ENCODE measurements around the gene C12orf43.

DNA sequence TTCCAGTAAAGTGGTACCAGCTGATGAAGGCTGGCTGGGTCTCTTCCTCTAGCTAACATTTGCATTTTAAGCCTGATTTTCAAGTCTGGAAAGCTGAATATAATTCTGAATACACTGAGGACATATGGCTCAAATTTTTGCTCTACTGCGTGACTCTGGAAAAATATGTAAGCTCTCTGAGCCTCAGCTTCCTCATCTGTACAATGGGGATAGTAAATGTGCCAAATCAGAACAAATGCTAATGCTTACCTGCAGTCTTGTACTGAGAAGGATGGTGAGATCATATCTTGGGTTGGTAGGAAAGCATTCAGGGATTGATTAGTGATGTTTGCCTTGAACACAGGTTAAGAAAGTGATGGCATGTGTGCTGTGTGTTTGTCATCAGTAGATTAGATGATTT, 23.3 kb downstream of the C12orf43 start:
- TF ChIP-seq CTCF (conservative IDR thresholded peaks at IDR 0.05) (no peak), EZH2 (IDR thresholded peaks at IDR 0.05; ENCODE audit: low read depth) (no peak)
